Stimulated activated CD4-positive, alpha-beta T cell treated with anti-CD3 and anti-CD28 coated beads, TNF-alpha, amount 100 ng/mL, for 24 hours (primary cell): Measurements from ENCODE around the gene PNMA6E.
"Not testable (repeated sequence)": the region's sequence is repeated elsewhere in the genome, so short reads cannot be mapped to it uniquely, and the experiment has no call there.

ENCODE experiments used
- DNase-seq, 3 experiments: peaks; one replicate each; pipeline ENCODE4 v3.0.0-alpha.2; 2020; ENCODE audit warnings: low read depth in 3 of 3

Gene PNMA6E

GRCh38 chrX:153386097-153386496, 15.1 kb downstream of the PNMA6E start:
- DNase-seq = no peak

GRCh38 chrX:153384973-153385372, 16.2 kb downstream of the PNMA6E start:
- DNase-seq = not testable (repeated sequence)

- DNase-seq = no peak
These were observed 16.8 kb downstream of the PNMA6E start for GRCh38 chrX:153384390-153384789.

- DNase-seq = no peak
These were observed 18.3 kb downstream of the PNMA6E start for GRCh38 chrX:153382563-153383482.

- no peak for DNase-seq
These were observed 19.2 kb downstream of the PNMA6E start for GRCh38 chrX:153381684-153382532.

GRCh38 chrX:153380691-153381090, 20.5 kb downstream of the PNMA6E start:
- no peak for DNase-seq

GRCh38 chrX:153379971-153380581, 21.1 kb downstream of the PNMA6E start:
- DNase-seq = no peak

GRCh38 chrX:153379508-153379907, 21.6 kb downstream of the PNMA6E start:
- no peak for DNase-seq

- DNase-seq = no peak
These were observed 22.5 kb downstream of the PNMA6E start for GRCh38 chrX:153378607-153379006.

- DNase-seq = no peak
These were observed 23.4 kb downstream of the PNMA6E start for GRCh38 chrX:153377727-153378126.

- no peak for DNase-seq
These were observed 25.6 kb downstream of the PNMA6E start for GRCh38 chrX:153375571-153375970.

- no peak for DNase-seq
These were observed 26.7 kb downstream of the PNMA6E start for GRCh38 chrX:153374426-153374825.

- DNase-seq = no peak
These were observed 28.2 kb downstream of the PNMA6E start for GRCh38 chrX:153372949-153373348.

- DNase-seq = no peak
These were observed 29.9 kb downstream of the PNMA6E start for GRCh38 chrX:153371256-153371655.

- no peak for DNase-seq
These were observed 30.7 kb downstream of the PNMA6E start for GRCh38 chrX:153370293-153371055.

- no peak for DNase-seq
These were observed 34.1 kb downstream of the PNMA6E start for GRCh38 chrX:153366878-153367538.

- DNase-seq = no peak
These were observed 35.0 kb downstream of the PNMA6E start for GRCh38 chrX:153366119-153366518.

- DNase-seq = no peak
These were observed 35.5 kb downstream of the PNMA6E start for GRCh38 chrX:153365670-153366069.

- DNase-seq = no peak
These were observed 39.3 kb downstream of the PNMA6E start for GRCh38 chrX:153361781-153362397.

- DNase-seq = no peak
These were observed 43.3 kb downstream of the PNMA6E start for GRCh38 chrX:153357877-153358276.
